MCF 10A (cell line): ENCODE data around the gene RSPH10B. TPM values are rescaled to one million over a fixed set of nuclear protein-coding genes. Genes with fewer than 3 reads are reported as not detected.
"Not testable (repeated sequence)": the region's sequence is repeated elsewhere in the genome, so short reads cannot be mapped to it uniquely, and the experiment has no call there.

Experiments used
- BruUV-seq: library from RNA; stranded (reverse); fragments of 400-500 nt; replicated peaks from 2 replicates; lab custom pipeline; 2021; lab: Mats Ljungman, UMichigan
- CTCF ChIA-PET: fragments of 300-600 bp; sonication (Branson Sonifier 250); formaldehyde crosslinking; extraction: SDS; loops from one replicate; lab custom pipeline; 2021; ENCODE audit warnings: antibody characterized with exemption, inconsistent platforms; lab: Yijun Ruan, JAX
- POLR2A ChIA-PET: fragments of 300-600, 350-650 bp; sonication (Branson Sonifier 250); formaldehyde crosslinking; extraction: SDS; loops from one replicate; lab custom pipeline; 2020; ENCODE audit warnings: antibody characterized with exemption, inconsistent platforms; lab: Yijun Ruan, JAX
- DNase-seq: peaks from one replicate; pipeline ENCODE4 v3.0.0-alpha.2; 2018; ENCODE audit not compliant: unreplicated experiment
- H3K27ac Mint-ChIP-seq: one replicate; pipeline ENCODE4 v1.8.0; 2022; ENCODE audit warnings: mild to moderate bottlenecking, low read depth, mixed read lengths; ENCODE audit not compliant: unreplicated experiment
- H3K27me3 Mint-ChIP-seq: one replicate; pipeline ENCODE4 v1.8.0; 2022; ENCODE audit warnings: mixed read lengths; ENCODE audit not compliant: insufficient read depth, unreplicated experiment
- H3K36me3 Mint-ChIP-seq: one replicate; pipeline ENCODE4 v1.8.0; 2022; ENCODE audit warnings: mild to moderate bottlenecking, moderate library complexity, mixed read lengths; ENCODE audit not compliant: insufficient read depth, unreplicated experiment
- H3K4me1 Mint-ChIP-seq: one replicate; pipeline ENCODE4 v1.8.0; 2022; ENCODE audit warnings: mixed read lengths; ENCODE audit not compliant: insufficient read depth, unreplicated experiment
- H3K4me3 Mint-ChIP-seq: one replicate; pipeline ENCODE4 v1.8.0; 2022; ENCODE audit warnings: mild to moderate bottlenecking, moderate library complexity, mixed read lengths; ENCODE audit not compliant: unreplicated experiment
- H3K9me3 Mint-ChIP-seq: one replicate; pipeline ENCODE4 v1.8.0; 2022; ENCODE audit warnings: mixed read lengths; ENCODE audit not compliant: unreplicated experiment
- intact Hi-C: fragments of 100-400 bp; cut with micrococcal nuclease; formaldehyde crosslinking; loops from 2 replicates; pipeline ENCODE4 v1.14.1; 2022
- total RNA-seq: library from RNA; stranded (reverse); gene quantifications from 2 replicates; pipeline ENCODE4 v1.2.3, GENCODE V29; 2022
- TF ChIP-seq, protein P1 (sequence below): fragments of 200-600 bp; IDR thresholded peaks from one replicate; pipeline ENCODE4 v1.8.0; 2022; ENCODE audit warnings: antibody characterized with exemption, mild to moderate bottlenecking; ENCODE audit not compliant: unreplicated experiment

Gene RSPH10B
- total RNA-seq, 1 experiment from 2014 or later, result 0.84 TPM

DNA sequence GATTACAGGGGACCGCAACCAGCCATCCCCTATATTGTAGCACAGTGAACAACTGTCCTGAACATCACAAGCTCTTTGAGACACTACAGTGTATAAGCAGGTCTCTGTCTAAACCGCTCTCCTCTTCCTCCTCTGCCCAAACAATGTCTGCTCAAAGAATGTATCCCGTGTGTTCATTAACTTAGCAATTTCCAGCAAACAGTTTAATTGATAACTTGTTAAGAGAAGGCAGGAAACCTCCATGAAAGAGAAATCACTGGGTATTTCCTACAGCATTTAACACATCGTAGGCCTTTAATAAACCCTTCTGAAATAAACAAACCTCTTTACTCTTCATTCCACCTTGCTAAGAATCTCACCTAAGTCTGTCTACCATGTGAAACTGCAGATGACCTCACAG, 36.9 kb upstream of the RSPH10B start:
- ChIA-PET CTCF (interaction anchor here (0.7 to 2.5 kb wide), 3 partner anchors 10 to 481 kb away, joined by 3 to 9 read pairs (median 3); no protein-coding TSS in a partner anchor), POLR2A (interaction anchor here (1.2 to 4.7 kb wide), 3 partner anchors 11 to 99 kb away, joined by 4 to 38 read pairs (median 6); no protein-coding TSS in a partner anchor)
- Mint-ChIP-seq H3K4me3 (peak overlapping the region; percentile 83), H3K36me3 (peaks cover 38% of the 10 kb centered on the region), H3K4me1 (peaks cover 26% of the 10 kb centered on the region), H3K27me3 (no peaks in the 10 kb centered on the region), H3K9me3 (no peaks in the 10 kb centered on the region), H3K27ac (no peak overlapping the region)
- intact Hi-C loops, result no loop called here
- DNase-seq, result no peak
- TF ChIP-seq, protein P1, sequence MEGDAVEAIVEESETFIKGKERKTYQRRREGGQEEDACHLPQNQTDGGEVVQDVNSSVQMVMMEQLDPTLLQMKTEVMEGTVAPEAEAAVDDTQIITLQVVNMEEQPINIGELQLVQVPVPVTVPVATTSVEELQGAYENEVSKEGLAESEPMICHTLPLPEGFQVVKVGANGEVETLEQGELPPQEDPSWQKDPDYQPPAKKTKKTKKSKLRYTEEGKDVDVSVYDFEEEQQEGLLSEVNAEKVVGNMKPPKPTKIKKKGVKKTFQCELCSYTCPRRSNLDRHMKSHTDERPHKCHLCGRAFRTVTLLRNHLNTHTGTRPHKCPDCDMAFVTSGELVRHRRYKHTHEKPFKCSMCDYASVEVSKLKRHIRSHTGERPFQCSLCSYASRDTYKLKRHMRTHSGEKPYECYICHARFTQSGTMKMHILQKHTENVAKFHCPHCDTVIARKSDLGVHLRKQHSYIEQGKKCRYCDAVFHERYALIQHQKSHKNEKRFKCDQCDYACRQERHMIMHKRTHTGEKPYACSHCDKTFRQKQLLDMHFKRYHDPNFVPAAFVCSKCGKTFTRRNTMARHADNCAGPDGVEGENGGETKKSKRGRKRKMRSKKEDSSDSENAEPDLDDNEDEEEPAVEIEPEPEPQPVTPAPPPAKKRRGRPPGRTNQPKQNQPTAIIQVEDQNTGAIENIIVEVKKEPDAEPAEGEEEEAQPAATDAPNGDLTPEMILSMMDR, result no peak
- no TSS peak for BruUV-seq

- Mint-ChIP-seq H3K36me3 (peaks cover 98% of the 10 kb centered on the region), H3K9me3 (no peaks in the 10 kb centered on the region), H3K4me3 (no peak overlapping the region), H3K27me3 (no peaks in the 10 kb centered on the region), H3K4me1 (peaks cover 11% of the 10 kb centered on the region), H3K27ac (no peak overlapping the region)
- no TSS peak for BruUV-seq
- DNase-seq, result peak; percentile 62
- ChIA-PET POLR2A (interaction anchor here (0.9 to 3.3 kb wide), 4 partner anchors 10 to 109 kb away, joined by 3 to 38 read pairs (median 7); partner anchors contain the start of genes AIMP2 and PMS2), CTCF (interaction anchor here (0.6 to 2.6 kb wide), 17 partner anchors 9 to 1414 kb away, joined by 3 to 20 read pairs (median 4); no protein-coding TSS in a partner anchor)
- TF ChIP-seq, protein P1, result peak; percentile 51
- intact Hi-C loops, result loop anchor here (1.0 to 10.0 kb wide), 4 partner anchors 109 to 437 kb away; no protein-coding TSS in a partner anchor
Measured at GRCh38 chr7:5997210-5997808, 26.8 kb upstream of the RSPH10B start.

DNA sequence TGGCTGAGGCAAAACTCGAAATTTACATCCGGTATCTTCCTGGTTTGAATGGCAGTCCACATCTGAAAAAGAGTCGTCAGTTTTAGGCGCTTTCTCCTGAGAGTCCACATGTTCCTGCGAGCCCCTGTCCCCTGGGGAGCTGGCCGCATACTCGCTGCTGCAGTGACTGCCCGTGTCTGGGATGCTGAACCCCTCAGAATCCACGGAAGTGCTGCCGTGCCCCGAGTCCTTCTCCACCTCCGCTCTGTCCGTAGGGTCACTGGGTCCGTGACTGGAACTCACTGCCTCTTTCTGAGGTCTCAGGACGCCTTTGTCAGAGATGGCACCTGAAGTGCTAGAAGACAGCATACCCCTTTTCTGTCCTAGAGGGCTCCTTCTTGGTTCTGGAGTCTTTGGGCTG, 16.6 kb upstream of the RSPH10B start:
- POLR2A ChIA-PET, BruUV-seq: not testable (repeated sequence)
- peaks cover 70% of the 10 kb centered on the region for H3K36me3 Mint-ChIP-seq

GRCh38 chr7:5979680-5980314, 9.3 kb upstream of the RSPH10B start:
- H3K27me3 Mint-ChIP-seq, intact Hi-C loops, CTCF ChIA-PET, BruUV-seq, POLR2A ChIA-PET, H3K4me3 Mint-ChIP-seq, H3K4me1 Mint-ChIP-seq, DNase-seq, H3K9me3 Mint-ChIP-seq, H3K27ac Mint-ChIP-seq: not testable (repeated sequence)
- H3K36me3 Mint-ChIP-seq, result peaks cover 54% of the 10 kb centered on the region

More for the DNA sequence above, 16.6 kb upstream of the RSPH10B start:
- DNase-seq, intact Hi-C loops, H3K27ac Mint-ChIP-seq, H3K9me3 Mint-ChIP-seq, CTCF ChIA-PET, H3K4me3 Mint-ChIP-seq, H3K27me3 Mint-ChIP-seq, H3K4me1 Mint-ChIP-seq: not testable (repeated sequence)

DNA sequence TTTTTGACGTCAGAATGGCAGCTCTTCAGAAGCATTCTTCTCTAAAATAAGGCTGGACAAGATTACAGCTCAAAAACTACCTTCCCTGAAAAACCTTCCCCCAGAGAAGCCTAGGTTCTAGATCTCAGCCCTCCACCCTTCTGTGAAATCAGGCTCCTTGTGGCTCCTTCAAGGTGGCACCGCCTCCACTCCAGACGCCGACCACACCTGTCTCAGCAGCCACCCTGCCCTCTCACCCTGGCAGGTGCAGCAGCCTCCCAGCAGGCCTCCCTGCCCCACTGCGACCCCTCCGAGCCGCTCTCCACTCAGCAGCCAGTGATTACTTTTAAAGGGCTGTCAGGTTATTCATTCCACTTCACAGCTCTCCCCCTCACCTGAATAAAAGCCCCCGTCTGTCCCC, 3.1 kb upstream of the RSPH10B start:
- H3K4me1 Mint-ChIP-seq, H3K27me3 Mint-ChIP-seq, intact Hi-C loops, DNase-seq, H3K27ac Mint-ChIP-seq, H3K9me3 Mint-ChIP-seq, POLR2A ChIA-PET, BruUV-seq, H3K4me3 Mint-ChIP-seq, CTCF ChIA-PET: not testable (repeated sequence)
- H3K36me3 Mint-ChIP-seq, result peaks cover 19% of the 10 kb centered on the region

- POLR2A ChIA-PET, H3K27ac Mint-ChIP-seq, H3K36me3 Mint-ChIP-seq, H3K4me3 Mint-ChIP-seq, CTCF ChIA-PET, intact Hi-C loops, H3K4me1 Mint-ChIP-seq, H3K27me3 Mint-ChIP-seq, BruUV-seq, DNase-seq, H3K9me3 Mint-ChIP-seq: not testable (repeated sequence)
Measured at GRCh38 chr7:5963810-5964209, 6.7 kb downstream of the RSPH10B start.

- POLR2A ChIA-PET, DNase-seq, H3K27me3 Mint-ChIP-seq, H3K27ac Mint-ChIP-seq, intact Hi-C loops, CTCF ChIA-PET, H3K9me3 Mint-ChIP-seq, H3K4me3 Mint-ChIP-seq, H3K4me1 Mint-ChIP-seq, H3K36me3 Mint-ChIP-seq, BruUV-seq: not testable (repeated sequence)
Measured at GRCh38 chr7:5963205-5963604, 7.3 kb downstream of the RSPH10B start.
